GM18507 (cell line): Measurements from ENCODE around the gene PNISR.

ENCODE experiments used
- DNase-seq: peaks from one replicate; pipeline ENCODE4 v3.0.0; 2011; ENCODE audit warnings: low read depth; ENCODE audit not compliant: insufficient read length; ENCODE audit errors: extremely low spot score
- FAIRE-seq: peaks from 2 replicates; lab custom pipeline; 2011; peaks lifted over from hg19 to GRCh38; lab: Jason Lieb, UNC

The PNISR gene

GRCh38 chr6:99349171-99350141, 75.7 kb downstream of the PNISR start, which contains the start of gene FAXC:
Gene FAXC (minus strand): TSS chr6:99349674. CDS start chr6:99349372, 302 bp downstream.
- no peak for FAIRE-seq
- DNase-seq = no peak

DNA sequence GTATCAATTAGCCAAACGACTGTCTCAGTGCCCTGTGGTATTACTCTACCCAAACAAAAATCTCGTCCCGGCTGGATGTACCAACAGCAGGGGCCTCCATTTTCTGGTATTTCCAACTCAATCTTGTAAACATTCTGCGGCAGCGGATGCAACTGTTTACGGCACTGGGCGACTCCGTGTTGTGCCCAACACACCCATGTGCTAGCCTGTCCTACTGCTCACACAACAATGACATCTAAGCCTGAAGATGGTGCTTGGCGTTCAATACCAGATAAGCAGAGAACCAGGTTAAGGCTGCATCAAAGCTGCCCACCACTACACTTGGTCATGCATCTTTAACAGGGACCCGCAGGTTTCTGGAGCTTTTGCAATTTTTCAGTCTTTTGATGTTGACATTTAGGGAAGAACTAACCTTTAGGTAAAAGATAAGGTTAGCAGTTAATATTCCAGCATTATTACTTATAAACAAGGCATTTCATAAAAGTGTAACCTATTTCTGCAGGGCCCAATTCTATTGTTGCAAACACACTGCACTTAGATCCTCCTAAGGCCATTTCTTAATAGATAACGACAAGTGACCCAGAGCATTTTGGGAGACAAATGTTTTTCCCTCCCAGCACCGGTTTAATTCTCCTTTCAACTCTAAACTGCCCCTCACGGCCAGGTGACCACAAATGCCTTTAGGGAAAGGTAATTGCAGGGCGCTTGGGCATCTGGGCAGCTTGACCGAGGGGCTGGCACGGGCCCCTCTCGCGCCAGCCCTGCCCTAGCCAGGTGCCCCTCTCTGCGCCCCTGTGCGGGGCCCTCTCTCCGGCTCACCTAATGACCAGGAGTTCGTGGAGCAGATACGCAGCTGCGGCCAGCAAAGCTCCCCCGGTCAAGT, 76.6 kb downstream of the PNISR start:
- DNase-seq = no peak
- no peak for FAIRE-seq
